ENCODE results near the gene BAX.

BAX gene

GRCh38 chr19:48977061-48977460, 22.4 kb downstream of the BAX start:
- no peak for DNase-seq

GRCh38 chr19:48982280-48982679, 27.6 kb downstream of the BAX start:
- DNase-seq, result no peak

GRCh38 chr19:48985711-48986110, 31.0 kb downstream of the BAX start:
- no peak for DNase-seq

- DNase-seq, result no peak
Measured at GRCh38 chr19:48986211-48986610, 31.5 kb downstream of the BAX start.

- no peak for DNase-seq
Measured at GRCh38 chr19:48987323-48987722, 32.6 kb downstream of the BAX start.

GRCh38 chr19:48988286-48988685, 33.6 kb downstream of the BAX start:
- DNase-seq, result no peak

GRCh38 chr19:48988860-48989259, 34.2 kb downstream of the BAX start:
- no peak for DNase-seq

GRCh38 chr19:48989701-48990291, 35.1 kb downstream of the BAX start:
- peak in 15 of 56 donors; percentile 5 to 47 (median 17) for DNase-seq

- no peak for DNase-seq
Measured at GRCh38 chr19:48990400-48990799, 35.7 kb downstream of the BAX start.

GRCh38 chr19:48991011-48991609, 36.4 kb downstream of the BAX start:
- DNase-seq, result no peak

- DNase-seq, result peak in 21 of 56 donors; percentile 8 to 44 (median 28)
Measured at GRCh38 chr19:48991873-48992580, 37.4 kb downstream of the BAX start.

GRCh38 chr19:48992581-48993174, 38.0 kb downstream of the BAX start:
- peak in 16 of 56 donors; percentile 6 to 74 (median 56) for DNase-seq

GRCh38 chr19:48993175-48994034, 38.7 kb downstream of the BAX start, which contains the start of the genes GYS1 and RUVBL2:
GYS1 (minus strand) TSS chr19:48993309; CDS start chr19:48993112, 197 bp downstream.
RUVBL2 (plus strand) TSS chr19:48993887; CDS start chr19:48993912, 25 bp downstream.
- DNase-seq, result peak; percentile 96 to 100 (median 99)

- DNase-seq, result no peak
Measured at GRCh38 chr19:48994035-48994386, 39.3 kb downstream of the BAX start.

GRCh38 chr19:48997972-48998371, 43.3 kb downstream of the BAX start:
- DNase-seq, result no peak

GRCh38 chr19:48999481-49000325, 45.0 kb downstream of the BAX start:
- peak in 8 of 56 donors; percentile 4 to 28 (median 12) for DNase-seq

- DNase-seq, result no peak
Measured at GRCh38 chr19:49004133-49004532, 49.5 kb downstream of the BAX start.

- no peak for DNase-seq
Measured at GRCh38 chr19:49004964-49005614, 50.4 kb downstream of the BAX start.

- no peak for DNase-seq
Measured at GRCh38 chr19:49006905-49007304, 52.2 kb downstream of the BAX start.

- no peak for DNase-seq
Measured at GRCh38 chr19:49009828-49010227, 55.2 kb downstream of the BAX start.
